SK-N-SH (cell line): ENCODE data around the gene LARGE1. TPM values are rescaled to one million over a fixed set of nuclear protein-coding genes. Genes with fewer than 3 reads are reported as not detected.

ENCODE experiments used
- CTCF ChIA-PET: fragments of 300-600, 350-600 bp; formaldehyde crosslinking; extraction: SDS; loops from one replicate; lab custom pipeline; 2021; lab: Yijun Ruan, JAX
- POLR2A ChIA-PET: fragments of 350-600 bp; sonication (Branson Sonifier 250); formaldehyde crosslinking; extraction: SDS; loops from one replicate; lab custom pipeline; 2020; ENCODE audit warnings: antibody characterized with exemption, inconsistent platforms; lab: Yijun Ruan, JAX
- DNase-seq: peaks from one replicate; pipeline ENCODE4 v3.0.0; 2012
- H2AFZ ChIP-seq: fragments of 200-600 bp; sonication (generic); 2 replicates; pipeline ENCODE4 v1.8.1; 2016; ENCODE audit warnings: antibody characterized with exemption, mild to moderate bottlenecking, low read depth
- H3F3A ChIP-seq: fragments of 200-600 bp; sonication (generic); replicated peaks from 2 replicates; pipeline ENCODE3; 2016; ENCODE audit warnings: antibody characterized with exemption, mild to moderate bottlenecking; ENCODE audit not compliant: insufficient read depth
- H3K27ac ChIP-seq, 2 experiments: fragments of 200-500 bp in 1 of 2; fragments of 200-600 bp in 1 of 2; sonication (Bioruptor generic) in 1 of 2; sonication (generic), shearing (Covaris generic) in 1 of 2; 2 replicates each; pipeline versions ENCODE4 v1.5.1 to v1.6.1; 2014 to 2016; ENCODE audit warnings: low read depth in 2 of 2, inconsistent platforms in 1 of 2, low read length in 1 of 2, mild to moderate bottlenecking in 1 of 2, mixed read lengths in 1 of 2
- H3K27me3 ChIP-seq: fragments of 200-600 bp; sonication (generic), shearing (Covaris generic); 2 replicates; pipeline ENCODE4 v1.6.1; 2016; ENCODE audit warnings: mixed run types; ENCODE audit not compliant: insufficient read depth
- H3K36me3 ChIP-seq, 2 experiments: fragments of 200-500 bp in 1 of 2; fragments of 200-600 bp in 1 of 2; sonication (Bioruptor generic) in 1 of 2; sonication (generic) in 1 of 2; replicated peaks in 1 of 2; 2 replicates each; pipeline versions ENCODE3 to v1.5.1; 2014 to 2016; ENCODE audit warnings: low read length in 1 of 2, mild to moderate bottlenecking in 1 of 2; ENCODE audit not compliant: insufficient read depth in 2 of 2, control insufficient read depth in 1 of 2
- H3K4me1 ChIP-seq, 2 experiments: fragments of 200-500 bp in 1 of 2; fragments of 200-600 bp in 1 of 2; sonication (Bioruptor generic) in 1 of 2; sonication (generic), shearing (Covaris generic) in 1 of 2; 2 replicates each; pipeline versions ENCODE4 v1.5.1 to v1.6.1; 2014 to 2016; ENCODE audit warnings: low read depth in 1 of 2, low read length in 1 of 2, mixed run types in 1 of 2; ENCODE audit not compliant: insufficient read depth in 2 of 2, control insufficient read depth in 1 of 2
- H3K4me2 ChIP-seq: fragments of 200-600 bp; sonication (generic), shearing (Covaris generic); 2 replicates; pipeline ENCODE4 v1.6.1; 2017; ENCODE audit warnings: mixed run types
- H3K4me3 ChIP-seq, 2 experiments: fragments of 200-500 bp in 1 of 2; fragments of 200-600 bp in 1 of 2; sonication (Bioruptor generic) in 1 of 2; sonication (generic), shearing (Covaris generic) in 1 of 2; 2 replicates each; pipeline versions ENCODE4 v1.5.1 to v1.8.1; 2014 to 2016; ENCODE audit warnings: low read depth in 2 of 2, inconsistent platforms in 1 of 2, low read length in 1 of 2, mild to moderate bottlenecking in 1 of 2, mixed read lengths in 1 of 2, moderate library complexity in 1 of 2
- H3K79me2 ChIP-seq: fragments of 200-600 bp; sonication (generic); 2 replicates; pipeline ENCODE4 v1.8.1; 2017; ENCODE audit warnings: mild to moderate bottlenecking; ENCODE audit not compliant: insufficient read depth
- H3K9ac ChIP-seq: fragments of 200-600 bp; sonication (generic); 2 replicates; pipeline ENCODE4 v1.6.1; 2017; ENCODE audit warnings: mixed run types
- H3K9me2 ChIP-seq: fragments of 200-600 bp; sonication (generic); 2 replicates; pipeline ENCODE4 v1.6.1; 2017; ENCODE audit warnings: mixed run types
- H3K9me3 ChIP-seq: fragments of 200-600 bp; sonication (generic); 2 replicates; pipeline ENCODE4 v1.6.1; 2017; ENCODE audit warnings: mixed run types, mild to moderate bottlenecking, moderate library complexity
- H4K20me1 ChIP-seq: fragments of 200-600 bp; sonication (generic); 2 replicates; pipeline ENCODE4 v1.6.1; 2017; ENCODE audit warnings: mild to moderate bottlenecking, mixed run types; ENCODE audit not compliant: insufficient read depth
- EP300 ChIP-seq, 2 experiments: IDR thresholded peaks; 2 replicates each; pipeline versions ENCODE4 v1.4.0 to v1.6.1; 2012; ENCODE audit warnings: borderline replicate concordance in 1 of 2, low read depth in 1 of 2, low read length in 1 of 2
- FOSL2 ChIP-seq: IDR thresholded peaks from 2 replicates; pipeline ENCODE4 v1.4.0; 2012; ENCODE audit warnings: low read depth, mild to moderate bottlenecking, moderate library complexity, borderline replicate concordance
- FOXJ3 ChIP-seq: sonication (generic); formaldehyde crosslinking; IDR thresholded peaks from 2 replicates; pipeline ENCODE4 v1.5.1; 2020; ENCODE audit warnings: mild to moderate bottlenecking, missing genetic modification reagents
- GATA2 ChIP-seq: sonication (generic); formaldehyde crosslinking; IDR thresholded peaks from 2 replicates; pipeline ENCODE4 v1.5.0; 2020; ENCODE audit warnings: mild to moderate bottlenecking, missing genetic modification reagents
- JUND ChIP-seq: IDR thresholded peaks from 2 replicates; pipeline ENCODE4 v1.4.0; 2012
- MXI1 ChIP-seq: IDR thresholded peaks from 2 replicates; pipeline ENCODE4 v1.6.1; 2012; ENCODE audit warnings: mild to moderate bottlenecking, low read depth, low read length, improper control_type of control experiment
- RCOR1 ChIP-seq: fragments of 150-350 bp; IDR thresholded peaks from 2 replicates; pipeline ENCODE4 v1.6.1; 2017; ENCODE audit warnings: antibody characterized with exemption, low read length
- RFX5 ChIP-seq: IDR thresholded peaks from 2 replicates; pipeline ENCODE4 v1.6.1; 2012; ENCODE audit warnings: mild to moderate bottlenecking, improper control_type of control experiment, low read length
- RXRA ChIP-seq: IDR thresholded peaks from 2 replicates; pipeline ENCODE4 v1.4.0; 2012; ENCODE audit warnings: low read depth, mild to moderate bottlenecking, borderline replicate concordance
- SIN3A ChIP-seq: IDR thresholded peaks from 2 replicates; pipeline ENCODE4 v1.6.1; 2012; ENCODE audit warnings: low read depth, mild to moderate bottlenecking, low read length, moderate library complexity, borderline replicate concordance
- SMC3 ChIP-seq: IDR thresholded peaks from 2 replicates; pipeline ENCODE4 v1.6.1; 2012; ENCODE audit warnings: low read depth, low read length, improper control_type of control experiment
- TAF1 ChIP-seq: IDR thresholded peaks from 2 replicates; pipeline ENCODE4 v1.6.1; 2012; ENCODE audit warnings: low read depth, mild to moderate bottlenecking, low read length, moderate library complexity, borderline replicate concordance
- TCF12 ChIP-seq: IDR thresholded peaks from 2 replicates; pipeline ENCODE4 v1.4.0; 2012
- YY1 ChIP-seq: IDR thresholded peaks from 2 replicates; pipeline ENCODE4 v1.4.0; 2012; ENCODE audit warnings: low read depth, mild to moderate bottlenecking
- WGBS: methylation state at CpG from one replicate; pipeline ENCODE4 v1.1.6; 2017; ENCODE audit warnings: low lambda C conversion rate; 5-methylcytosine and 5-hydroxymethylcytosine counted together
- polyA plus RNA-seq, 3 experiments: library from polyadenylated mRNA; depleted of rRNA; stranded (reverse); fragments of >200 nt; gene quantifications; 2 replicates each; pipeline ENCODE4 v1.2.3, GENCODE V29; 2012
- TF ChIP-seq, protein P1 (sequence below): IDR thresholded peaks from 2 replicates; pipeline ENCODE4 v1.4.0; 2012; ENCODE audit warnings: low read depth, borderline replicate concordance
- TF ChIP-seq, protein P2 (sequence below): IDR thresholded peaks from 2 replicates; pipeline ENCODE4 v1.6.1; 2012; ENCODE audit warnings: mild to moderate bottlenecking, low read depth, low read length, moderate library complexity
- TF ChIP-seq, protein P3 (sequence below): IDR thresholded peaks from 2 replicates; pipeline ENCODE4 v1.4.0; 2012; ENCODE audit warnings: low read depth, borderline replicate concordance
- TF ChIP-seq, protein P4 (sequence below): IDR thresholded peaks from 2 replicates; pipeline ENCODE4 v1.4.0; 2012; ENCODE audit warnings: low read depth
- TF ChIP-seq, protein P5 (sequence below): fragments of 200-600 bp; sonication (generic); IDR thresholded peaks from 2 replicates; pipeline ENCODE4 v1.6.1; 2017; ENCODE audit warnings: antibody characterized with exemption, mild to moderate bottlenecking, moderate library complexity

The LARGE1 gene
- polyA plus RNA-seq, 1 of the 3 experiments (the other 2 are of a cell fraction) = 1.1 TPM

DNA sequence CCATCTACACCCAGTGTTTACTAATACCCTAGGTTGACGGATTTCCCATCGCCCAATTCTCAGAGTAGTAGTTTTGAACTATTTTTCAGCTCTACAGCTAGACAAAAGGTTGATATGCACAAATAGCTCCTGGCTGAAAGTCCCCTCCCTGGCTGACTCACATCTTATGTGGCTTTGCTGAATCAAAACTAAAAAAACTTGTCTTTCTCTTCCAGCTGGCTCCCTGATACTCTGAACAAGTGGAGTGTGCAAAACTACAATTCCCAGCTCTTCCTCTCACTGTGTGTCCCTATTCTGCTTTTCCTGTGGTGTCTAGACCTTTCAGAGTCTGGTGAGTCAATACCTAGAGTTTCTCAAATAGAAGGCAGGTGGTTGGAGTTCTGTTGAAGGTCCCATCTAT lies 12.7 kb upstream of the LARGE1 start:
- no peaks in the 10 kb centered on the region for H4K20me1 ChIP-seq
- no peaks in the 10 kb centered on the region for H3K79me2 ChIP-seq
- TF ChIP-seq YY1 = no peak
- no peak for TF ChIP-seq SIN3A
- TF ChIP-seq RXRA = no peak
- TF ChIP-seq RCOR1 = no peak
- TF ChIP-seq, protein P1, sequence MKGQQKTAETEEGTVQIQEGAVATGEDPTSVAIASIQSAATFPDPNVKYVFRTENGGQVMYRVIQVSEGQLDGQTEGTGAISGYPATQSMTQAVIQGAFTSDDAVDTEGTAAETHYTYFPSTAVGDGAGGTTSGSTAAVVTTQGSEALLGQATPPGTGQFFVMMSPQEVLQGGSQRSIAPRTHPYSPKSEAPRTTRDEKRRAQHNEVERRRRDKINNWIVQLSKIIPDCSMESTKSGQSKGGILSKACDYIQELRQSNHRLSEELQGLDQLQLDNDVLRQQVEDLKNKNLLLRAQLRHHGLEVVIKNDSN = no peak
- no peaks in the 10 kb centered on the region for H3K9me2 ChIP-seq
- 16% methylated on average over 2 of the region's 2 CpGs for WGBS
- H3K9ac ChIP-seq = no peak overlapping the region
- no peaks in the 10 kb centered on the region for H3K9me3 ChIP-seq
- DNase-seq = no peak
- no peak overlapping the region for H2AFZ ChIP-seq
- ChIA-PET CTCF (interaction anchor here (0.5 to 6.2 kb wide), 2 partner anchors 10 to 90 kb away, joined by 4 to 39 read pairs; no protein-coding TSS in a partner anchor), POLR2A (no interaction called here)
- no peak overlapping the region for H3K27ac ChIP-seq
- no peaks in the 10 kb centered on the region for H3K4me1 ChIP-seq
- H3K27me3 ChIP-seq = no peaks in the 10 kb centered on the region
- no peaks in the 10 kb centered on the region for H3K36me3 ChIP-seq
- no peak overlapping the region for H3K4me2 ChIP-seq
- H3K4me3 ChIP-seq = no peak overlapping the region
- no peaks in the 10 kb centered on the region for H3F3A ChIP-seq

DNA sequence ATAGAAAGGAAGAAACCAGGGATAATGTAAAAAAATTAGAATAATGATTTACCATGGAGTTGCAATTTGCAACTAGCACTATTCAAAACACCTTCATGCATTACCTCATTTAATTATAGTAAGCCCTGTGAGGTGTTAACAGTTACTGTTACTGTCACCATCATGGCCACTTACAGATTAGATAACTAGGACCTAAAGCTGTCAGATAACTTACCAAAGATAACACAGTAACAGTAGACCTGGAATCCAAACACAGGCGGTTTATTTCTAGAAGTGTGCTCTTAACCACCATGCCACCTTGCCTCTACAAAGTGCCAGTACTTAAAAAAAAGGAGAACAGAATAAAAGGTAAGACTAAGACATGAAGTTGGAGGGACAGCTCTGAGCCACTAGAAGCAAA lies 11.1 kb upstream of the LARGE1 start:
- ChIA-PET POLR2A (no interaction called here), CTCF (interaction anchor here (6.2 kb wide), 1 partner anchor 8 kb away, joined by 39 read pairs; no protein-coding TSS in a partner anchor)
- no peak overlapping the region for H3K4me3 ChIP-seq
- H3K4me1 ChIP-seq = no peaks in the 10 kb centered on the region
- WGBS = 30% methylated on average over 1 of the region's 1 CpG
- H3K79me2 ChIP-seq = no peaks in the 10 kb centered on the region
- no peaks in the 10 kb centered on the region for H3F3A ChIP-seq
- DNase-seq = no peak
- H3K4me2 ChIP-seq = no peak overlapping the region
- no peaks in the 10 kb centered on the region for H3K36me3 ChIP-seq
- no peak overlapping the region for H2AFZ ChIP-seq
- H3K9me3 ChIP-seq = no peaks in the 10 kb centered on the region
- H3K27ac ChIP-seq = no peak overlapping the region
- no peak overlapping the region for H3K9ac ChIP-seq
- H3K9me2 ChIP-seq = no peaks in the 10 kb centered on the region
- no peaks in the 10 kb centered on the region for H3K27me3 ChIP-seq
- no peaks in the 10 kb centered on the region for H4K20me1 ChIP-seq
- TF ChIP-seq, protein P2, sequence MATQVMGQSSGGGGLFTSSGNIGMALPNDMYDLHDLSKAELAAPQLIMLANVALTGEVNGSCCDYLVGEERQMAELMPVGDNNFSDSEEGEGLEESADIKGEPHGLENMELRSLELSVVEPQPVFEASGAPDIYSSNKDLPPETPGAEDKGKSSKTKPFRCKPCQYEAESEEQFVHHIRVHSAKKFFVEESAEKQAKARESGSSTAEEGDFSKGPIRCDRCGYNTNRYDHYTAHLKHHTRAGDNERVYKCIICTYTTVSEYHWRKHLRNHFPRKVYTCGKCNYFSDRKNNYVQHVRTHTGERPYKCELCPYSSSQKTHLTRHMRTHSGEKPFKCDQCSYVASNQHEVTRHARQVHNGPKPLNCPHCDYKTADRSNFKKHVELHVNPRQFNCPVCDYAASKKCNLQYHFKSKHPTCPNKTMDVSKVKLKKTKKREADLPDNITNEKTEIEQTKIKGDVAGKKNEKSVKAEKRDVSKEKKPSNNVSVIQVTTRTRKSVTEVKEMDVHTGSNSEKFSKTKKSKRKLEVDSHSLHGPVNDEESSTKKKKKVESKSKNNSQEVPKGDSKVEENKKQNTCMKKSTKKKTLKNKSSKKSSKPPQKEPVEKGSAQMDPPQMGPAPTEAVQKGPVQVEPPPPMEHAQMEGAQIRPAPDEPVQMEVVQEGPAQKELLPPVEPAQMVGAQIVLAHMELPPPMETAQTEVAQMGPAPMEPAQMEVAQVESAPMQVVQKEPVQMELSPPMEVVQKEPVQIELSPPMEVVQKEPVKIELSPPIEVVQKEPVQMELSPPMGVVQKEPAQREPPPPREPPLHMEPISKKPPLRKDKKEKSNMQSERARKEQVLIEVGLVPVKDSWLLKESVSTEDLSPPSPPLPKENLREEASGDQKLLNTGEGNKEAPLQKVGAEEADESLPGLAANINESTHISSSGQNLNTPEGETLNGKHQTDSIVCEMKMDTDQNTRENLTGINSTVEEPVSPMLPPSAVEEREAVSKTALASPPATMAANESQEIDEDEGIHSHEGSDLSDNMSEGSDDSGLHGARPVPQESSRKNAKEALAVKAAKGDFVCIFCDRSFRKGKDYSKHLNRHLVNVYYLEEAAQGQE = no peak
- TF ChIP-seq JUND (no peak), FOSL2 (no peak), RFX5 (no peak), YY1 (no peak), SMC3 (no peak), EP300 (IDR thresholded peaks at IDR 0.05; ENCODE audit: borderline replicate concordance in 1 of 2, low read depth in 1 of 2, low read length in 1 of 2) (no peak), FOXJ3 (CRISPR knock-in tag) (no peak), GATA2 (CRISPR knock-in tag) (no peak), TAF1 (no peak), RXRA (no peak), MXI1 (no peak), TCF12 (no peak)
- TF ChIP-seq, protein P3, sequence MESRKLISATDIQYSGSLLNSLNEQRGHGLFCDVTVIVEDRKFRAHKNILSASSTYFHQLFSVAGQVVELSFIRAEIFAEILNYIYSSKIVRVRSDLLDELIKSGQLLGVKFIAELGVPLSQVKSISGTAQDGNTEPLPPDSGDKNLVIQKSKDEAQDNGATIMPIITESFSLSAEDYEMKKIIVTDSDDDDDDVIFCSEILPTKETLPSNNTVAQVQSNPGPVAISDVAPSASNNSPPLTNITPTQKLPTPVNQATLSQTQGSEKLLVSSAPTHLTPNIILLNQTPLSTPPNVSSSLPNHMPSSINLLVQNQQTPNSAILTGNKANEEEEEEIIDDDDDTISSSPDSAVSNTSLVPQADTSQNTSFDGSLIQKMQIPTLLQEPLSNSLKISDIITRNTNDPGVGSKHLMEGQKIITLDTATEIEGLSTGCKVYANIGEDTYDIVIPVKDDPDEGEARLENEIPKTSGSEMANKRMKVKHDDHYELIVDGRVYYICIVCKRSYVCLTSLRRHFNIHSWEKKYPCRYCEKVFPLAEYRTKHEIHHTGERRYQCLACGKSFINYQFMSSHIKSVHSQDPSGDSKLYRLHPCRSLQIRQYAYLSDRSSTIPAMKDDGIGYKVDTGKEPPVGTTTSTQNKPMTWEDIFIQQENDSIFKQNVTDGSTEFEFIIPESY = no peak
- TF ChIP-seq, protein P4, sequence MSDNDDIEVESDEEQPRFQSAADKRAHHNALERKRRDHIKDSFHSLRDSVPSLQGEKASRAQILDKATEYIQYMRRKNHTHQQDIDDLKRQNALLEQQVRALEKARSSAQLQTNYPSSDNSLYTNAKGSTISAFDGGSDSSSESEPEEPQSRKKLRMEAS = no peak
- TF ChIP-seq, protein P1 = no peak
- TF ChIP-seq, protein P5, sequence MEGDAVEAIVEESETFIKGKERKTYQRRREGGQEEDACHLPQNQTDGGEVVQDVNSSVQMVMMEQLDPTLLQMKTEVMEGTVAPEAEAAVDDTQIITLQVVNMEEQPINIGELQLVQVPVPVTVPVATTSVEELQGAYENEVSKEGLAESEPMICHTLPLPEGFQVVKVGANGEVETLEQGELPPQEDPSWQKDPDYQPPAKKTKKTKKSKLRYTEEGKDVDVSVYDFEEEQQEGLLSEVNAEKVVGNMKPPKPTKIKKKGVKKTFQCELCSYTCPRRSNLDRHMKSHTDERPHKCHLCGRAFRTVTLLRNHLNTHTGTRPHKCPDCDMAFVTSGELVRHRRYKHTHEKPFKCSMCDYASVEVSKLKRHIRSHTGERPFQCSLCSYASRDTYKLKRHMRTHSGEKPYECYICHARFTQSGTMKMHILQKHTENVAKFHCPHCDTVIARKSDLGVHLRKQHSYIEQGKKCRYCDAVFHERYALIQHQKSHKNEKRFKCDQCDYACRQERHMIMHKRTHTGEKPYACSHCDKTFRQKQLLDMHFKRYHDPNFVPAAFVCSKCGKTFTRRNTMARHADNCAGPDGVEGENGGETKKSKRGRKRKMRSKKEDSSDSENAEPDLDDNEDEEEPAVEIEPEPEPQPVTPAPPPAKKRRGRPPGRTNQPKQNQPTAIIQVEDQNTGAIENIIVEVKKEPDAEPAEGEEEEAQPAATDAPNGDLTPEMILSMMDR = no peak
